Measurements from ENCODE around the gene C5orf58. TPM values are rescaled to one million over a fixed set of nuclear protein-coding genes. Genes with fewer than 3 reads are reported as not detected.

Gene C5orf58
- total and polyA plus RNA-seq, 9 of the 15 experiments (the other 6 are each of a cell fraction or from before 2014, with no cell fraction given) = 1.5 to 7.6 (median 5.3) TPM

- TF ChIP-seq ZFX (CRISPR knock-in tag; IDR thresholded peaks at IDR 0.05) = peak; percentile 47
- TF ChIP-seq RNF2 (IDR thresholded peaks at IDR 0.05) = peak; percentile 92
- TF ChIP-seq ZBTB33 (CRISPR knock-in tag; IDR thresholded peaks at IDR 0.05) = peak; percentile 54; the same call in 1 of the 2 replicates
- peak; percentile 55; the same call in 1 of the 2 replicates for TF ChIP-seq ZNF311 (CRISPR knock-in tag; IDR thresholded peaks at IDR 0.05)
- TF ChIP-seq JUN (IDR thresholded peaks at IDR 0.05; ENCODE audit: borderline replicate concordance, low read depth, low read length) = peak; percentile 43; the same call in 1 of the 2 replicates
- no peak for TF ChIP-seq JUN (CRISPR knock-in tag; IDR thresholded peaks at IDR 0.05; ENCODE audit: borderline replicate concordance)
- TF ChIP-seq ZNF408 (CRISPR knock-in tag; IDR thresholded peaks at IDR 0.05; ENCODE audit: low read depth) = no peak
- 0 out of 6 replicates have a peak, but pooled peaks of 1 of the 3 experiments have one; percentile 33 for TF ChIP-seq ZBTB11 (CRISPR knock-in tag; IDR thresholded peaks at IDR 0.05)
- 0 out of 2 replicates have a peak, but pooled peaks have one; percentile 19 for TF ChIP-seq CXXC5 (CRISPR knock-in tag; IDR thresholded peaks at IDR 0.05)
- TF ChIP-seq EHMT2 (IDR thresholded peaks at IDR 0.05) = no peak
- TF ChIP-seq LCOR (CRISPR knock-in tag; IDR thresholded peaks at IDR 0.05) = peak; percentile 89
- TF ChIP-seq ZNF740 (CRISPR knock-in tag; IDR thresholded peaks at IDR 0.05) = no peak
- TF ChIP-seq ZNF740 (tag; IDR thresholded peaks at IDR 0.05) = no peak
- peak; percentile 49; the same call in 1 of the 2 replicates for TF ChIP-seq EP300 (IDR thresholded peaks at IDR 0.05; ENCODE audit: low read length)
- TF ChIP-seq HMGXB4 (CRISPR knock-in tag; IDR thresholded peaks at IDR 0.05) = no peak
- TF ChIP-seq ZNF3 (CRISPR knock-in tag; IDR thresholded peaks at IDR 0.05) = no peak
- peak in 1 of 2 experiments; percentile 6; a peak in 1 of 4 replicates for TF ChIP-seq RCOR1 (IDR thresholded peaks at IDR 0.05; ENCODE audit: borderline replicate concordance in 1 of 2, low read depth in 2 of 2, low read length in 2 of 2)
- no peak for TF ChIP-seq SIX5 (IDR thresholded peaks at IDR 0.05; ENCODE audit: borderline replicate concordance in 1 of 2, insufficient read depth in 1 of 2, low read depth in 1 of 2, low read length in 2 of 2)
Measured at GRCh38 chr5:170278611-170279458, 46.0 kb downstream of the C5orf58 start (continued).
